Uterus (tissue), 2 donors: ENCODE measurements around the gene TMEM233.

Source experiments
- POLR2A ChIP-seq, 2 donors: fragments of 450-650 bp; IDR thresholded peaks; one replicate each; pipeline ENCODE4 v1.6.1; 2016; ENCODE audit warnings: antibody characterized with exemption in 2 of 2, mild to moderate bottlenecking in 1 of 2, moderate library complexity in 1 of 2
- TF ChIP-seq, protein P1 (sequence below), 4 experiments: fragments of 200-600 bp in 2 of 4; fragments of 450-650 bp in 2 of 4; sonication (generic) in 2 of 4; IDR thresholded peaks; one replicate each; pipeline ENCODE4 v1.5.1; 2016 to 2019; ENCODE audit warnings: antibody characterized with exemption in 4 of 4, mild to moderate bottlenecking in 2 of 4, moderate library complexity in 1 of 4

DNA sequence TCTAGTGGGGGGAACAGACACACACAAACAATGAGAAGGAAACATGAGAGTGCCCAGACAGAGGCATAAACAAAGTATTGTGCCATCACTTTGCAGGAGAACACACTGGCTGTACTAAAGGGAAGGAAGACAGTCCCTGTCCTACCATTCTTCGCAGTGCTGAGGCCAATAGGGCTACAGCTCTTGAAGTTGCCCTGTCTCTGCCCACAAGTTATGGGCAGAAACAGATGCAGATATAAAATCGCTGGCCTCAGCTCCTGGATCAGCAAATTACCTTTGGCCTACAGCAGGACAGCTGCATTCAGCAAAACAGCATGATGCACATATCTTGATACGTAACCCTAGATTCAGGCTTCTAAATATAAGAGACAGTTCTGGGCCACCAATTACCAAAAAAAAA, 51.4 kb downstream of the TMEM233 start:
- TF ChIP-seq, protein P1, sequence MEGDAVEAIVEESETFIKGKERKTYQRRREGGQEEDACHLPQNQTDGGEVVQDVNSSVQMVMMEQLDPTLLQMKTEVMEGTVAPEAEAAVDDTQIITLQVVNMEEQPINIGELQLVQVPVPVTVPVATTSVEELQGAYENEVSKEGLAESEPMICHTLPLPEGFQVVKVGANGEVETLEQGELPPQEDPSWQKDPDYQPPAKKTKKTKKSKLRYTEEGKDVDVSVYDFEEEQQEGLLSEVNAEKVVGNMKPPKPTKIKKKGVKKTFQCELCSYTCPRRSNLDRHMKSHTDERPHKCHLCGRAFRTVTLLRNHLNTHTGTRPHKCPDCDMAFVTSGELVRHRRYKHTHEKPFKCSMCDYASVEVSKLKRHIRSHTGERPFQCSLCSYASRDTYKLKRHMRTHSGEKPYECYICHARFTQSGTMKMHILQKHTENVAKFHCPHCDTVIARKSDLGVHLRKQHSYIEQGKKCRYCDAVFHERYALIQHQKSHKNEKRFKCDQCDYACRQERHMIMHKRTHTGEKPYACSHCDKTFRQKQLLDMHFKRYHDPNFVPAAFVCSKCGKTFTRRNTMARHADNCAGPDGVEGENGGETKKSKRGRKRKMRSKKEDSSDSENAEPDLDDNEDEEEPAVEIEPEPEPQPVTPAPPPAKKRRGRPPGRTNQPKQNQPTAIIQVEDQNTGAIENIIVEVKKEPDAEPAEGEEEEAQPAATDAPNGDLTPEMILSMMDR (IDR thresholded peaks at IDR 0.05) = no peak
- no peak for TF ChIP-seq POLR2A (IDR thresholded peaks at IDR 0.05)
